G401.6 (cell line): ENCODE data around the gene DAB1.

Experiments
- FAIRE-seq: peaks from 2 replicates; lab custom pipeline; 2012; peaks lifted over from hg19 to GRCh38; lab: Jason Lieb, UNC

Gene DAB1

DNA sequence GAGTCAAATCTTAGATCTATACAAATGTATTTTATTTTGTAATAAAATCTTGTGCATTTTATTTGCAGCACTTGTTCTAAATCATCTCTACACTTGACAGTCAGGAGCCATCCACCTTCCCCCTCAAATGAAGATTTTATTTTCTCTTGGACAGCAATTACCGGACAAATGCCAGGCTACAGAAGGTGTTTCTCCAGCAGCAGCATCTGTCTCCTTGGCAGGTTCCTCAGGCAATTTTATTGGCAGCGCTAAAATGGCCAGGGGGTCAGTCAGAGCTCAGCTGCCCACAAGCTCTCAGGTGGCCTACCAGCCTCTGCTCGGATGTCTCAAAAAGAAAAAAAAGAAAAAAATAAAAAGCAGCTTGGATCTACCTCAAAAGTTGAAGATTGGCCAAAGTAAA is 107.6 kb downstream of the DAB1 start:
- FAIRE-seq = no peak

DNA sequence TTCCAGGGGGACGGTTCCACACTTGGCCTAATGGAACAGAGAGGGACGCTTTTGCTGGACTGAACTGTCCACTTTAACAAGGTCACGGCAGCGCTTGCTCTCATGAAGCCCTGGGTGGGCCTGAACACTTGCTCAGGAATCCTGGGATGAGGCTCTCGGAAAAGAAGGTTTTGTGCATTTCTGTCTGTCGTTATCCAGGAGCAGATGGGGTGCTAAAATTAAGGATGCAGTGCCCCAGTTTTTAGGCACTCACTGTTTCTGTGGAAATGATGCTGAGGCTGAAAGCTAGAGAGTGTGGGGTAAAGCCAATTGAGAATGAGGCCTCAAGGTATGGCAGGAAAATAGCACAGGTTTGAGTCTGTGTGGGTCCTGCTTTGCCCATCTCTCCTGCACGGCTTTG is 111.0 kb downstream of the DAB1 start:
- FAIRE-seq = no peak

DNA sequence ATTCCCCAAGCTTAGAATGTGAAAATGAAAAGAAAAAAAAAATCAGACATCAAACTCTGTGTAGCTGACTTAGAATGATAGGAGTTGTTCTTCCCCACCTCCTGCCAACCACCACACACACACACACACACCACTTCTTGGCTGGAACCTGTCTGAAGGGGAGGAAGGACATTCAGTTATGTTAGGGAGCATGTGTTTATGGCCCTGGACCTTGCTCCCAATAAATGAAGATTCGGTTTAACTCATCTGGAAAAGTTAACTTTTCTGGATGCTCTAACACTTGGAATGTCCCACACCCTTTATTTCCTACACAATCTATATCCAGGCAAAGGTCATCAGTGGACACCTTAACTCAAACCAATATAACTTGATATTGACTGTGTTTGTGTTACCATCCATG is 112.4 kb downstream of the DAB1 start:
- FAIRE-seq = no peak

DNA sequence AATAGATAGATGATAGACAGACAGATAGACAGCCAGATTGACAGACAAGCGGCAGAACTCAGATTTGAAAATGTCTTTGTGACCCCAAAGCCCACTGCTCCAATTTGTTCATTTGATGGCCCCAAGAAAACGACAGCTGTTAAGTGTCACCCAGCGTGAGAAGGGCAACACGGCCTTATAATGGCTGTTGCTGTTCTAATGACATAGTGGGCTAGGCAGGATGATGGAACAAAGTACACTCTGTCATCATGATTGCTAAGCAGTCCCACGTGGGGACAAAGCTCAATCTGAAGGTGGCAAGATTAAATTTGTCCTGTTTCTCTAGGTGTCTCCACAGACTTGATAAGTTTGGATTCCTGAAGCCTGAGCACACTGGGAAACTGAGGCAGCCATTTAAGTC is 112.9 kb downstream of the DAB1 start:
- FAIRE-seq = no peak

DNA sequence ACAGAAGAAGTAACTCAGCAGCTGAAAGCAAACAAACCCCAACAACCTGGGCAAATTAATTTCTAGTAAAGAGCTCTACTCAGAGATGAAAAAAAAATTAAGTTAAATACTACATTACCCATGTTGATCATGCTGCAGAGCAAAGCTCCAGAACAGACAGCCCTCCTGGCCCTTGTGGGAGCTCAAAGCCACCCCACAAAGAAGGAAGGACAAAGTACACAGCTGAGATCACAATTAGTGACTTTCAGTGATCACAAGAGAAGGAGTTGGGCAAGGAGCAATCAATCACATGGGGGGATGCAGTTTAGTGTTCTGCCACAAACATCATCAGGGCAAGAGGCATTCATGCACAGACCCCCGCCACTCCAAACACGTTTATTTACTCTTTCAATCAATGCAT is 114.2 kb downstream of the DAB1 start:
- FAIRE-seq = no peak

DNA sequence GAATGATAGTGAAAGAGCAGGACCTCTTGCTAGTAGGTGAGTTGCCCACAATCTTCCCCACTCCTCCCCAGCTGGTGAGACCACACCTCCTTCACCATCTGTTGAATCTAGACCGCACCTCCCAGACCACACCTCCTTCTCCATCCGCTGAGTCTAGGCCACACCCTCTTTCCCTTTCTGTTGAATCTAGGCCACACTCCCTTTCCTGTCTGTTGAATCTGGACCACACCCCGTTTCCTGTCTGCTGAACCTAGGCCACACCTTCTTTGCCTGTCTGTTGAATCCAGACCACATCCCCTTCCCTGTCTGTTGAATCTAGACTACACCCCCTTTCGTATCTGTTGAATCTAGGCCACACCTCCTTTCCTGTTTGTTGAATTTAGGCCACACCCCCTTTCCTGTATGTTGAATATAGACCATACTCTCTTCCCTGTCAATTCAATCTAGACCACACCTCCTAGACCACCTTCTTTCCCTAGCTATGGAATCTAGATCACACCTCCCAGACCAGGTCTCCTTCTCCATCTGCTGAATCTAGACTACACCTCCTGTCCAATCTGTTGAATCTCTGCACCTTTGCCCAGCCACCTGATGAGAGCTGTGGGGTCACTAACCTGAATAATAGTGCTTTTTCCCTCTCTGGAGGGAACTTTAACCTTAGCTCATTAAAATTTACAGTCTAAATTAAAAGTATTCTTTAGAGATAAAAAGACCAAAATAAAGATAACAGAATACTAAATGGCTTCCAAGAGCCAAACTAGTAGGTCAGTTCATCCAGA is 116.3 kb downstream of the DAB1 start:
- FAIRE-seq = no peak

DNA sequence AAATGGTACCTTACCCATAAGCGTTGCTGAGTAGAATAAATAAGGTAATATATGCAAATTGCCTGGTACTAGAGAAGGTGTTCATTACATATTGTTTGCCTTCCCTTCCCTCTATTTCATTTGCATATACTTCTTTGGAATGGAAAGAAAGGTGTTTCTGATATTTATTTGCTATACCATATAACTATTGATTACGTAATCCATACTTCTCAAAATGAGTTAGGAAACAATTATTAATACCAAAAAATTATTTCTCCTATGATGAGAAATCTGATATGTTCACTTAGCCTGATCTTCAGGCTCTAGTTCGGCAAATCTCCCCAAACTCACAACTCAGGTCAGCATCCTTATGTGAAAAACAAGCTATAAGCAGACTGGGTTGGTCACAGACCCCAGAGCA is 119.3 kb downstream of the DAB1 start:
- no peak for FAIRE-seq

DNA sequence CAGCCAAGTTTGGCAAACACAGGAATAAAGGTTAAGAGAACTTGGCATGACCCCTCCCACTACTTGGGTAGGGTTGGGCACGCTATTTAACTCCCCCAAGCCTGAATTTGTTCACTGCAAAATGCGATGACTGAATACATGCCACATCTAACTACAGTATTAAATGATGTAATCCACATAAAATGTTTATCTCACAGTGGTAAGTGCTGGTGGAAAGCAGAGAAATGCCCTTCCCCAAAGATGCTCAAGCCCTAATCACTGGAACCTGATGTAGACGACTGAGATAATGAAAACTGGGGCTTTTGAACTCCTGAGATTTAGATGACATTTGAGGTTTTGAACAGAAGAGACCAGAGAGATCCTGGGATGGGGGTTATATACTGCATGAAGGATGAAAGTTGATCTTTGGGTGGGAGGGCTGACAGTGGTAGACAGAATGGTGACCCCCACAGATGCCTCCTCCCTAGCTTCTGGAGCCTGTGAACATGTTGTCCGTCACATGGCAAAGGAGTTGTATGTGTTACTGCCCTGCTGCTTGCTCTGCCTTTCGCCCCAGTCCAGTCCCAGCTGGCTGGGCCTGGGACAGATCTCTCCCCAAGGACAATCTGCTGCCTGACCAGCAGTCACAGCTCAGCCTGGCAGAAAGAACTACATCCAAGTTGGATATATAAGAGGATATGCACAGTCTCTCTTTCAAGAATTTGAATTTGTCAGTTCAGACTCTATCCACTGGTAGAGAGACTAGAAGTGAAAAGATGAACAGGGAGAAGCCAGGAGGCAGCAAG is 120.9 kb downstream of the DAB1 start:
- FAIRE-seq = no peak

DNA sequence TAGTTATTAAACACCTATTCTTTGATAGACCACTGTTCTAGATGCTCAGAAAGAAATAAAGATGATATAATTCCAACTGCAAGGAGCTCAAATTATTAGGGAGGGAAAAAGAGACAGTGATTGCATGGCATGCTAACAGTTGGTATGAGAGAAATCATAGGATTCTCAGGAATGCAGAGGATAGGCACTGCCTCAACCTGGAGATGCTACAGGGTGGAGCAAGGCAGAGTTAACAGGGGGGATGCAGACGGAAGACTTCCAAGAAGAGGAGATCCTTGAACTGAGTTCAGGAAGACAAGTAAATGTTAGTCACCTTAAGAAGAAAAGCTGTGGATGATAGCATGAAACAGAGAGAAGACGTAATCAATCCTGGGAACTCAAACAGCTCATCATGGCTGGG is 123.7 kb downstream of the DAB1 start:
- no peak for FAIRE-seq

DNA sequence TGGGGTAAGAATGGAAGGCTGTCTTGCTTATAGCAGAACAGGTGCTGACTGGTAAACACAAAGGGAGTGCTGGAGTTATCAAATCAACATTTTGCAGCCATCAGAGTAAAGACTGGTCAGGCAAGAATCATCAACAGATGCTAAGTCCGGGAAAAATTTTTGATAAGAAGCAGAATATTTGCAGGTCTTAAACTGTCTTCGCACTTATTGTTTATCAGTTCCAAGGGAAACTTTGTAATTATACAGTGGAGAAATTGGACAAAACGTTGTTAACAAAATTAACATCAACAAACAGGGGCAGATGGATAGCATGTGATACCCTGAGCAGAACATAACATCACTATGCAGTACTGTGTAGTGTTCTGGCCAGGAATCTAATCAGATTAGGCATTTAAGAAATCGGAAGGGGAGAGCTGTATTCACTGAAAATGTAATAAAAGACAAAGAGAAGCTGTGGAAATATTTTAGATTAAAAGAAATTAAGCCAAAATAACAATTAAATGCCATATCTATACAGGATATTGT is 127.1 kb downstream of the DAB1 start:
- no peak for FAIRE-seq

DNA sequence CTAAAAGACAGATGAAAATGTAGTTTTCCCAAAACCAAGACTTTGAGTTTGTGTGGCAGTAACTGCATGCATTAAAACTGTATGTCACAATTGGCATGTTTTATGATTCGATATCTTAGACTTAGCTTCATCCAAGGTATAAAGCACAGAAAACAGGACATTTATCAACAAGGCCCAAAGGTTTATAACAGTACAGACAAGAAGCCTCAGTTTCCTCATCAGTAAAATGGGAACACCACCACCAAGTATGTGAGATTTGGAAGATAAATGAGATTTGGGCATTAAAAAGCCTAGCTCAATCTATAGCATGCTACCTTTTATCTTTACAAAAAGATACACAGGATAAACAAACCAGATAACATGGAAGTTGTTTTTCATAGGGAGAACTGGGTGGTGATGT is 128.5 kb downstream of the DAB1 start:
- no peak for FAIRE-seq

DNA sequence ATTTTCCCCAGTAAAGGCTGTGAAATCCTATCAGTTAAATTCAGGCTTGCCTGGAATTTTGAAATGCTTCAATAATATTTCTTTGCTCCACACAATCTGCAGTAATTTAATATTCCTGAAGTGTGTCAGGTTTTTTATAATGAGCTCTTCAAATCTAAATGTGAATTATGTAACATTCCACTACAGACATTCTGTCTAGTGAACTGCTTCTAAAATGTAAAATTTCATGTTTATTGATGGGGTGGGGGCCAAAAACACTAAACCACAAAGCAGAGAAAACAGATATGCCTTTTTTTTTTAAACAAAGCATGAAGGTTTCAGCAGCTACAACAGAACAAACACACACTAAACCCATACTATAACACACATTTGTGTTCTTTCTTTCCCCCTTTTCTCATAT is 129.7 kb downstream of the DAB1 start:
- FAIRE-seq = no peak

DNA sequence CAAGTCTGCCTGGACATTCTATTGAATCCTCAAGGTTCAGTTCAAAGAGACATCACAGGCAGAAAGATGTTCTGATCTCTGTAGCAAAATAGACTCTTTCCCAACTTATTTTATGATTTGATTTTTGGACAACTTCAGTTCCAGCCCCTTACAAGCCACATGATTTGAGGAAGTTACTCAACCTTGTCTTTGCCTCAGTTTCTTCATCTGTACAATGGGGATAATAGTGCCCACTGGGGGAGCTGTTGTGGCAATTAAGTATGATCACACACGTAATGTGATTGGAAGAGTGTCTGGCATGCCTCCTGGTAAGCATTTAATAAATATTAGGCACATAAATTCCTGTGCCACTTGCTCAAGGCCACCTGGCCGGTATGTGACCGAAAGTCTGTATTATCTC is 130.6 kb downstream of the DAB1 start:
- no peak for FAIRE-seq

DNA sequence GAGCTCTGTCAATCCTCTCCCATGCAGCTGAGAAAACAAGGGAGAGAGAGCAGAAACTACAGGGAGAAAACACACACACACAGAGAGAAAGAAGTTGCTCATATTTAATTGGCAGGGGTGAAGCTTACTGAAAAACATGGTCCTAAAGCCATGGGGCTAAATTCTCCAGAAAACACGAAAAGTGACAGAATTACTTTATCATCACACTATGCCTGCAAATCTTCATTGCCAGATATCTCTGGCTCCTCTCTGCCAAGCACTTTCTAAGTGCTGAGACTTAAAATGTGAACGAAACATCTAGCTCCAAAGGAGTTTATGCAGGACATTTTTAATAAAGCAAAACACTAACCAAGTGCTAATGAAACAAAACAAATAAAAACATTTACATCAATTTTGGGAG is 134.1 kb downstream of the DAB1 start:
- no peak for FAIRE-seq

DNA sequence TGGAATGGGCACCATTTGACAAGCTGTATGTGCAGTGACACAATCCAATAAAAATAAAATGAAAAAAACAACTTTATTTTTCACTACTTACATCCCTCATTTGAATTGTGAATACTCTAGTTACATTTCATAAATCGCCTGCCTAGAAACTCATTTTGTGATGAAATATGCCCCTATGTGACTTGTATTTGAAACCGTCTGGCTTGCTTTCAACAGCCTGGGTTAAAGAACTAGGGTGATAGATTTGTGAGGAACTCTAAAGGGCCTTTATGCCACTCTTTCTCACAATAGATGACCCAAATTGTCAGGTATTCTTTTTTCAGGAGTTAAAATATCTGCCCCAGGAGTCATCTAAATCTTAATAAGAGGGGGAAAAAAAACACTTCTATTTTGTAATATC is 137.9 kb downstream of the DAB1 start:
- no peak for FAIRE-seq

DNA sequence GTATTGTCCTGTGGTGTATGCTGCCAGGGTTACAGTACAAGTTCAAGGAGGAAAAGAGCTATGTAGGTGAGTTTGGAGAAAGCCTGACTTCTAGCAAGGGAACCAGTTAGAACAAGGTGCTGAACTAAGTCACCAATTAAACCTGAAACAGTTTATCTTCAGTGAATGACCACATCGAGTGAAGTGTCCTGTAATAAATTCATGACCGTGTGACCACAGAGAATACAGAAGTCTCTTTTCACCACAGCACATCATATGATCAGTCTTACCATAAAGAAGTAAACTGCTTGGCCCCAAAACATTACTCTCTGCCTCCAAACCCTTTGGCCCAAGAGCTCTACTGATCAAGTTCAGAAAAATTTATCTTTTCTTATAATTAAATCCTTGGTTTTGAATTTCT is 141.4 kb downstream of the DAB1 start:
- no peak for FAIRE-seq

DNA sequence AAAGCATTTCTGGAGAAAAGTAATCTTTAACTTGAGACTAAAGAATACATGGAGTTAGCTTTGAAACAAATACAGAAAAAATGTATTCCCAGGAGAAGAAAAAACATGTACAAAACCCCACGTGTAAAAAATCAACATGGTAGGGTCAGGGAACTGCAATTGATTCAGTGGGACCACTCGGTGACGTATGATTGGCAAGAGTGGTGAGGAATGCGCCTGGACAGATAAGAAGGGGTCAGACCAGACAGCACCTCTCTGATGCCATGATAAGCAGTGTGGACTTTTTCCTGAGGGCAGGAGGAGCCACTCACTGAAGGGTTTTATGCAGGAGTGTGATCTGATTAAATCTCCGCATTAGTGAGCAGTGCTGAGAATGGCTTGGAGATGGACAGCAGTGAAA is 142.5 kb downstream of the DAB1 start:
- no peak for FAIRE-seq

DNA sequence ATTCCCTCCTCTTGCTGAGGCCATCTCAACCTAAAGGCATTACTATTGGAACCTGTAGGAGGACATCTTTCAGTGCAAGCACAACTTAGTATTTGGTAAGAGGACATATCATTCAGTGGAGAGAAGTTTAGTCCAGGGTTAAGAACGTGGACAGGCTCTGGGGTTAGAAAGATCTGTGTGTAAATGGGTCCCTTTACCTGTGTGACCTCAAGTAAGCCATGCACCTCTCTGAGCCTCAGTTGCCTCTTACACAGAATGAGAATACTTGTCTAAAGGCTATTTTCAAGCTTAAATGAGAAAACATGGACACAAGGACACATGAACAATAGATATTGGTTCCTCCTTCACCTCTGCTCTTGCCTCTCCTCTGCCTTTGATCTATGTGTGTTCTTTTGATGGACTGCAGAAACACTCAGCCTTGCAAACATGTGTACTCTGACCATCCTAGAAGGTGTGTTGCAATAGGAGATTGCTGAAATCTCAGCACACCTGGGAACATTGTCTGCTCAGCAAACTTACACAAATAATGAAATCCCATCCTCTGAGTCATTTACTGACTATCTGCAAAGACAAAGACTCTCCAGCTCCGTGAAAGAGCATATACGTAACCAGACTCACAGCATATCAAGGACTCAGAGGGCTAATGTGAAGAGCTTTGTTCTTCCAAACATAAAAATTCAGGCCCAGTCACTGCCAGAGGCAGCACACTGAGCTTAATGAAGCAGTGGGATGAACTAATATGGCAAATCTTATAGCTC is 143.8 kb downstream of the DAB1 start:
- no peak for FAIRE-seq

DNA sequence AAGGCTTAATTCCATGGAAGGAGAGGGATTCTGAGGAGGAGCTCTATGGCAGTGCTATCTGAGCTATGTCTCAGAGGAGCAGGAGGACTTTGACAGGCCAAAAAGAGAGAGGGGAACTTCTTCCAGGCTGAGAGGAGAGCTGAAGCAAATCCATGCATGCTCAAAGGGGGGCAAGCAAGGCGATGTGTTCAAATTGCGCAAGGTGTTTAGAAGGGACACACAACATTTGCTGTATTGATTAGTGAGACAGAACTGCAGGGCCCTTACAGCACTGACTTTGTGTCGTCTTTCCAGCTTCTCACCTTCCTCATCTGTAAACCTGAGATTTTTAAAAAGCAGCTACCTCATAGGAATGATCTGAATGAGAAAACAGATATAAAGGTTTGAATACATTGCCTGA is 145.3 kb downstream of the DAB1 start:
- FAIRE-seq = no peak

DNA sequence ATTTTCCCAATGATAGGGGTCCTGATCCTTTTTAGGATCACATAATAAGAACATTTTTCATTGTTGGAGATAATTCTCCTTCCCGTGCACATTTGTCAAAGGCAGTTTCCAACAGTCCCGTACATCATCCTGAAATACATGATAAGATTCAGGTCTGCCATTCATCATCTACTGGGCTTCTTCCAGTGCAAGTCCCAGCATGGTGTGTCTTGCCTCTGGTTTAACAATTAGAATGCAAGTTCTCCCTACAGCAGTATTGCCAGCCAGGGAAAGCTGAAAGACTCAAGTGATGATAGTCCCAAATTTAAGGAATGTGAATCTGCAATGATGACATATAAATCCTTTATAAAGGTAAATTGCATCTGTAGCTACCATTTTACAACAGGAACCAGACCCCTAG is 146.2 kb downstream of the DAB1 start:
- no peak for FAIRE-seq

DNA sequence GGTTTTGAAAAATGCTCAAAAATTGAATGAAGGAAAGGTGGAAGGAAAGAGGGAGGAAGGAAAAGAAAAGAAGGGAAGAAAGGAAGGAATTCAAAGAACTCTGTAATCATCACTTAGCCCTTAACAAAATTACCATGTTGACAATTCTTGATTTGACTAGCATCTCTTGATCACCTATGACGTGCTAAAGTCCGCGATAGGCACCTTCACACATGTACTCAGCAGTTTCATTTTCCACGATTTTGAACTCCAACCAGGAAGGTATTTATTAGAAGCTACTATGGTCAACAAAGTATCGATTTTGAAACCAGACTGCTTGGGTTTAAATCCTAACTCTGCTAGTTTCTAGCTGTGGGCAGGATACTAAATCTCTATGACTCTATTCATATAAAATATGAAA is 146.9 kb downstream of the DAB1 start:
- FAIRE-seq = no peak

DNA sequence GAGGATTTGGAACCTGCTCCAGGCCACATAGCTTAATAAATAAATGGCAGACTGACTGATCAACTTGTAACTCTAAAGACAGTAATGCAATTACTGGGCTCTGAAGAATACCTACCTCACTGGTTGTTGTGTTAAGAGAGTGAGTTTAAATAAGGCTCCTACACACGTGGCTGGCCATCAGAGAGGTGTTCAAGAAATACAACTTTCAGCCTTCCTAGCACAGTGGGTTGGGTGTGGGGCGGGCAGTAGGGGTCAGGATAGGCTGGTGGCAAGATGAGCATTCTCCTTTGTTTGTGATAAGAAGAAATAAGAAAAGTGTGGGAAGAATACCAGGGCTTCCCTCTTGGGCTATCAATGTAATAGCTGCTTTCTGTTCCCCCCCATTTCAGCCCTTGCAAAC is 151.3 kb downstream of the DAB1 start:
- no peak for FAIRE-seq

DNA sequence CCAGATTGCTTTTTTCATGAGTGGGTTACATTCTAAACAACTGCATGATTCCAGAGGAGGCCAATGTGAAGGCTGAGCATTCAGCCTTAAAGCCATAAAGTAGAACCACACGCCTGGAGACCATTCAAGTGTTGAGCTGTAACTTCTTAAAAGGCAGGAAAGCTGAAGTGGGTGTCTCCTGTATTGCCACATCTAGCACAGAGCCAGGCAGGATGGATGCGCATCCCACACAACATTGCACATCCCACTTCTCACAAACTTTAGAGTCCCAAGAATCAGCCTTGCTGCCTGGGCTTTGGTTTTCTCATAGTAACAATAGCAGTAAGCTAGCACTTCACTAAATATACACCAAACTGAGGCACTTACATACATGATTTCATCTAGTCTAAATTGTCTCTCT is 151.7 kb downstream of the DAB1 start:
- no peak for FAIRE-seq
